Astrocyte (in vitro differentiated cells and primary cell): ENCODE results near the gene SSTR4. TPM values are rescaled to one million over a fixed set of nuclear protein-coding genes. Genes with fewer than 3 reads are reported as not detected.

ENCODE experiments used
- DNase-seq: peaks from one replicate; pipeline ENCODE4 v3.0.0-alpha.2; 2010; ENCODE audit warnings: low read depth
- FAIRE-seq: peaks from 2 replicates; lab custom pipeline; 2011; peaks lifted over from hg19 to GRCh38; lab: Jason Lieb, UNC
- H2AFZ ChIP-seq: 2 replicates; pipeline ENCODE4 v1.6.0; 2012; ENCODE audit warnings: low read depth, low read length, inconsistent platforms
- H3K27ac ChIP-seq: 2 replicates; pipeline ENCODE4 v1.5.1; 2011; ENCODE audit warnings: low read depth, low read length, inconsistent platforms
- H3K27me3 ChIP-seq: 2 replicates; pipeline ENCODE4 v1.6.0; 2011; ENCODE audit warnings: low read length, inconsistent platforms; ENCODE audit not compliant: insufficient read depth
- H3K36me3 ChIP-seq: 2 replicates; pipeline ENCODE4 v1.5.1; 2011; ENCODE audit warnings: low read length, inconsistent platforms; ENCODE audit not compliant: insufficient read depth
- H3K4me1 ChIP-seq: 2 replicates; pipeline ENCODE4 v1.5.1; 2011; ENCODE audit warnings: low read length, inconsistent platforms; ENCODE audit not compliant: insufficient read depth
- H3K4me2 ChIP-seq: 2 replicates; pipeline ENCODE4 v1.6.0; 2012; ENCODE audit warnings: low read length, inconsistent platforms
- H3K4me3 ChIP-seq: 2 replicates; pipeline ENCODE4 v1.5.1; 2011; ENCODE audit warnings: low read depth, mild to moderate bottlenecking, low read length, inconsistent platforms; ENCODE audit not compliant: insufficient read depth
- H3K79me2 ChIP-seq: 2 replicates; pipeline ENCODE4 v1.6.0; 2012; ENCODE audit warnings: mild to moderate bottlenecking, low read length, inconsistent platforms; ENCODE audit not compliant: insufficient read depth
- H3K9ac ChIP-seq: 2 replicates; pipeline ENCODE4 v1.6.0; 2012; ENCODE audit warnings: mild to moderate bottlenecking, low read length, inconsistent platforms
- H3K9me3 ChIP-seq: 2 replicates; pipeline ENCODE4 v1.5.1; 2012; ENCODE audit warnings: low read depth, mild to moderate bottlenecking, low read length, inconsistent platforms; ENCODE audit not compliant: insufficient read depth
- H4K20me1 ChIP-seq: 2 replicates; pipeline ENCODE4 v1.6.0; 2012; ENCODE audit warnings: low read length, inconsistent platforms; ENCODE audit not compliant: insufficient read depth
- H3K27ac Mint-ChIP-seq: one replicate; pipeline ENCODE4 v1.8.0; 2021; ENCODE audit warnings: mild to moderate bottlenecking, mixed read lengths; ENCODE audit not compliant: unreplicated experiment
- H3K27me3 Mint-ChIP-seq: one replicate; pipeline ENCODE4 v1.8.0; 2021; ENCODE audit warnings: low read depth, mixed read lengths; ENCODE audit not compliant: unreplicated experiment
- H3K36me3 Mint-ChIP-seq: one replicate; pipeline ENCODE4 v1.8.0; 2021; ENCODE audit warnings: low read depth, mixed read lengths; ENCODE audit not compliant: unreplicated experiment
- H3K4me1 Mint-ChIP-seq: one replicate; pipeline ENCODE4 v1.8.0; 2021; ENCODE audit warnings: low read depth, mixed read lengths; ENCODE audit not compliant: unreplicated experiment
- H3K4me3 Mint-ChIP-seq: one replicate; pipeline ENCODE4 v1.8.0; 2021; ENCODE audit warnings: mild to moderate bottlenecking, moderate library complexity, mixed read lengths; ENCODE audit not compliant: unreplicated experiment
- H3K9me3 Mint-ChIP-seq: one replicate; pipeline ENCODE4 v1.8.0; 2021; ENCODE audit warnings: mild to moderate bottlenecking, mixed read lengths; ENCODE audit not compliant: unreplicated experiment
- CTCF ChIP-seq: IDR thresholded peaks from 2 replicates; pipeline ENCODE4 v1.5.1; 2011; ENCODE audit warnings: low read depth, mild to moderate bottlenecking, inconsistent platforms, low read length, moderate library complexity; ENCODE audit not compliant: insufficient read depth
- EZH2 ChIP-seq: IDR thresholded peaks from 2 replicates; pipeline ENCODE4 v1.6.1; 2012; ENCODE audit warnings: mild to moderate bottlenecking, low read length, inconsistent platforms; ENCODE audit not compliant: insufficient read depth
- total RNA-seq: library from RNA; stranded (reverse); gene quantifications from 2 replicates; pipeline ENCODE4 v1.2.1, GENCODE V29; 2021

The SSTR4 gene
- total RNA-seq, 1 donor from 2014 or later: not detected

- H3K27me3 ChIP-seq: peaks cover 15% of the 10 kb centered on the region
These were observed 1.9 kb downstream of the SSTR4 start for GRCh38 chr20:23037017-23037481.

GRCh38 chr20:23039136-23039875 lies 4.2 kb downstream of the SSTR4 start:
- Histone ChIP-seq H3K9ac (no peak overlapping the region), H3K4me2 (no peak overlapping the region), H3K9me3 (no peaks in the 10 kb centered on the region), H4K20me1 (no peaks in the 10 kb centered on the region), H3K4me1 (no peaks in the 10 kb centered on the region), H3K79me2 (no peaks in the 10 kb centered on the region), H3K27me3 (peaks cover 20% of the 10 kb centered on the region), H3K27ac (no peak overlapping the region), H3K36me3 (no peaks in the 10 kb centered on the region), H3K4me3 (no peak overlapping the region), H2AFZ (no peak overlapping the region)
- TF ChIP-seq EZH2 (no peak), CTCF (no peak)
- H3K27me3 Mint-ChIP-seq: peaks cover 61% of the 10 kb centered on the region
- FAIRE-seq: no peak
- H3K27ac Mint-ChIP-seq: peak overlapping the region; percentile 50
- no peak for DNase-seq
- H3K36me3 Mint-ChIP-seq: peaks cover 3% of the 10 kb centered on the region
- H3K4me3 Mint-ChIP-seq: no peak overlapping the region
- H3K9me3 Mint-ChIP-seq: peaks cover 4% of the 10 kb centered on the region
- H3K4me1 Mint-ChIP-seq: peaks cover 15% of the 10 kb centered on the region

More at GRCh38 chr20:23037017-23037481, 1.9 kb downstream of the SSTR4 start:
- peak overlapping the region; percentile 41 for H3K27ac Mint-ChIP-seq
- H3K9me3 Mint-ChIP-seq: peaks cover 7% of the 10 kb centered on the region
- no peak overlapping the region for H3K4me3 Mint-ChIP-seq
- H3K79me2 ChIP-seq: no peaks in the 10 kb centered on the region
- no peaks in the 10 kb centered on the region for H3K9me3 ChIP-seq
- H3K4me1 Mint-ChIP-seq: peaks cover 15% of the 10 kb centered on the region
- H4K20me1 ChIP-seq: no peaks in the 10 kb centered on the region
- H2AFZ ChIP-seq: no peak overlapping the region
- FAIRE-seq (no peak), DNase-seq (no peak)
- H3K9ac ChIP-seq: no peak overlapping the region
- H3K27me3 Mint-ChIP-seq: peaks cover 64% of the 10 kb centered on the region
- H3K27ac ChIP-seq: no peak overlapping the region
- H3K4me2 ChIP-seq: no peak overlapping the region
- H3K36me3 Mint-ChIP-seq: peaks cover 1% of the 10 kb centered on the region
- no peak for TF ChIP-seq CTCF
- no peak for TF ChIP-seq EZH2
- H3K36me3 ChIP-seq: no peaks in the 10 kb centered on the region
- H3K4me3 ChIP-seq: no peak overlapping the region
- no peaks in the 10 kb centered on the region for H3K4me1 ChIP-seq

- no peak overlapping the region for H3K4me2 ChIP-seq
- H2AFZ ChIP-seq: no peak overlapping the region
- DNase-seq (no peak), FAIRE-seq (no peak)
- Mint-ChIP-seq H3K36me3 (peaks cover 3% of the 10 kb centered on the region), H3K27ac (peak overlapping the region; percentile 50), H3K4me3 (no peak overlapping the region), H3K4me1 (peaks cover 15% of the 10 kb centered on the region), H3K27me3 (peaks cover 61% of the 10 kb centered on the region), H3K9me3 (peaks cover 4% of the 10 kb centered on the region)
- H3K9me3 ChIP-seq: no peaks in the 10 kb centered on the region
- H3K36me3 ChIP-seq: no peaks in the 10 kb centered on the region
- no peak overlapping the region for H3K9ac ChIP-seq
- no peak overlapping the region for H3K27ac ChIP-seq
- no peaks in the 10 kb centered on the region for H4K20me1 ChIP-seq
- H3K4me3 ChIP-seq: no peak overlapping the region
- no peaks in the 10 kb centered on the region for H3K4me1 ChIP-seq
- H3K27me3 ChIP-seq: peaks cover 19% of the 10 kb centered on the region
- TF ChIP-seq CTCF: no peak
- TF ChIP-seq EZH2: no peak
- no peaks in the 10 kb centered on the region for H3K79me2 ChIP-seq
These were observed 4.9 kb downstream of the SSTR4 start for GRCh38 chr20:23039885-23040508.
